Fibroblast of pulmonary artery (primary cell): Measurements from ENCODE around the gene TK2.

ENCODE experiments used
- DNase-seq: peaks from one replicate; pipeline ENCODE4 v3.0.0-alpha.2; 2010; ENCODE audit warnings: low read depth
- H3K4me3 ChIP-seq: replicated peaks from 2 replicates; pipeline ENCODE4 v1.5.1; 2011; ENCODE audit warnings: low read depth, mild to moderate bottlenecking, control low read depth, low read length, moderate library complexity
- TF ChIP-seq, protein P1 (sequence below): IDR thresholded peaks from 2 replicates; pipeline ENCODE4 v1.5.1; 2011; ENCODE audit warnings: mild to moderate bottlenecking, control low read depth, low read length, inconsistent platforms; ENCODE audit errors: missing control alignments

Gene TK2

DNA sequence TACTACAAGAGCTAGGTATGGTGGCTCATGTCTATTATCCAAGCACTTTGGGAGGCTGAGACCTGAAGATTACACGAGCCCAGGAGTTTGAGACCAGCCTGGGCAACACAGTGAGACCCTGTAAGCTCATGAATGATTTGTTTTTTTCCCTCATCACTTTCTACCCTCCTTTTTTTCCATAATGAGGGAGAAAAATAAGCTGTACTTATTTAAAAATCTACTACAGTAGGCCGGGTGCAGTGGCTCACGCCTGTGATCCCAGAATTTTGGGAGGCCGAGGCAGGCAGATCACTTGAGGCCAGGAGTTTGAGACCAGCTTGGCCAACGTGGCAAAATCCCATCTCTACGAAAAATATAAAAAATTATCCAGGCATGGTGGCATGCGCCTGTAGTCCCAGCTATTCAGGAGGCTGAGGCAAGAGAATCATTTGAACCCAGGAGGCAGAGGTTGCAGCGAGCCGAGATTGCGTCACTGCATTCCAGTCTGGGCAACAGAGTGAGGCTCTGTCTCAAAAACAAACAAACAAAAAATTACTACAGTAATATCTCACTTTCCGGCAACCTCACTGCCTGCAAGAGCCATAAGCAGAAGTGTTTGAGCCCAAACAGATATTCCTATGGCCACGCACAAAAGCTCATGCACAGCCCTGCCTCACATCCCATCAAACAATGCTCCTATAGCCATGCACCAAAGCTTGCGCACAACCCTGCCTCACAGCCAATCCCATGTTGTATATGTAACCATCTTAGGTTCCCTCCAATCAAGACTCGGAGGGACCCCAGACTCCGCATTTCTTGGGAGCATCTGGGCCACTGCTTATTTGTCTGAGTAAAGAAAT is 37.4 kb downstream of the TK2 start:
- no peak overlapping the region for H3K4me3 ChIP-seq

DNA sequence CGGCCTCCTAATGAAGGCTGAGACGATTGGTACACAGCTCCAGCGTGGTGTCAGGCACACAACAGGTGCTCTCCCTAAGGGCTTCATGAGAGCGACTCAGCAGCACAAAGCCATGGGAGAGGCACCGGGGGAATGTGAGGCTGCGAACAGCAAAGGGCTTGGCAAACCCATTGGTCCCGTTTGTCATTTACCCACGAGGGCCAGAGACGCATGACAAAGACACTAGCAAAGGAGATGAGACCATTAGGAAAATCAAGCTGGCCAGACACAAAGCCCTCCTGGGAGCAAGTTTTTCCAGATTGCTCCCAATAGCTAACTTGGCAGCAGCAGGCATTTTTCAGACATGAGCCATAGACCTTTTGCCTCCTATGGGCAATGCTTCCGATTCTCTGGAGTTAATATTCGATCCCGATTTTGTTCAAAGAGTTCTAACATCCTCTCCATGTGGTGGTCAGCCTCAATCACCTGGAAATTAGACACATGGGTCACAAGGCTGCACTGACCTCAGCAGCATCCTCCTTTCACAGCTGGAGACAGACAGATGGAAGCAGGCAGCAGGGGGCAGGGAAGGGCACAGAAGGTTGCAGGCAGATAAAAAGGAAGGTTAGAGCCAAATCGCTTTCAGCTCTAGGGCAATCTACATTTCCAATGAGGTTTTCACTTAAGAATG is 38.2 kb downstream of the TK2 start:
- H3K4me3 ChIP-seq: no peak overlapping the region
- DNase-seq: peak; percentile 74
- TF ChIP-seq, protein P1, sequence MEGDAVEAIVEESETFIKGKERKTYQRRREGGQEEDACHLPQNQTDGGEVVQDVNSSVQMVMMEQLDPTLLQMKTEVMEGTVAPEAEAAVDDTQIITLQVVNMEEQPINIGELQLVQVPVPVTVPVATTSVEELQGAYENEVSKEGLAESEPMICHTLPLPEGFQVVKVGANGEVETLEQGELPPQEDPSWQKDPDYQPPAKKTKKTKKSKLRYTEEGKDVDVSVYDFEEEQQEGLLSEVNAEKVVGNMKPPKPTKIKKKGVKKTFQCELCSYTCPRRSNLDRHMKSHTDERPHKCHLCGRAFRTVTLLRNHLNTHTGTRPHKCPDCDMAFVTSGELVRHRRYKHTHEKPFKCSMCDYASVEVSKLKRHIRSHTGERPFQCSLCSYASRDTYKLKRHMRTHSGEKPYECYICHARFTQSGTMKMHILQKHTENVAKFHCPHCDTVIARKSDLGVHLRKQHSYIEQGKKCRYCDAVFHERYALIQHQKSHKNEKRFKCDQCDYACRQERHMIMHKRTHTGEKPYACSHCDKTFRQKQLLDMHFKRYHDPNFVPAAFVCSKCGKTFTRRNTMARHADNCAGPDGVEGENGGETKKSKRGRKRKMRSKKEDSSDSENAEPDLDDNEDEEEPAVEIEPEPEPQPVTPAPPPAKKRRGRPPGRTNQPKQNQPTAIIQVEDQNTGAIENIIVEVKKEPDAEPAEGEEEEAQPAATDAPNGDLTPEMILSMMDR: no peak

More for the DNA sequence above, 37.4 kb downstream of the TK2 start:
- peak; percentile 73 for DNase-seq
- TF ChIP-seq, protein P1: no peak

DNA sequence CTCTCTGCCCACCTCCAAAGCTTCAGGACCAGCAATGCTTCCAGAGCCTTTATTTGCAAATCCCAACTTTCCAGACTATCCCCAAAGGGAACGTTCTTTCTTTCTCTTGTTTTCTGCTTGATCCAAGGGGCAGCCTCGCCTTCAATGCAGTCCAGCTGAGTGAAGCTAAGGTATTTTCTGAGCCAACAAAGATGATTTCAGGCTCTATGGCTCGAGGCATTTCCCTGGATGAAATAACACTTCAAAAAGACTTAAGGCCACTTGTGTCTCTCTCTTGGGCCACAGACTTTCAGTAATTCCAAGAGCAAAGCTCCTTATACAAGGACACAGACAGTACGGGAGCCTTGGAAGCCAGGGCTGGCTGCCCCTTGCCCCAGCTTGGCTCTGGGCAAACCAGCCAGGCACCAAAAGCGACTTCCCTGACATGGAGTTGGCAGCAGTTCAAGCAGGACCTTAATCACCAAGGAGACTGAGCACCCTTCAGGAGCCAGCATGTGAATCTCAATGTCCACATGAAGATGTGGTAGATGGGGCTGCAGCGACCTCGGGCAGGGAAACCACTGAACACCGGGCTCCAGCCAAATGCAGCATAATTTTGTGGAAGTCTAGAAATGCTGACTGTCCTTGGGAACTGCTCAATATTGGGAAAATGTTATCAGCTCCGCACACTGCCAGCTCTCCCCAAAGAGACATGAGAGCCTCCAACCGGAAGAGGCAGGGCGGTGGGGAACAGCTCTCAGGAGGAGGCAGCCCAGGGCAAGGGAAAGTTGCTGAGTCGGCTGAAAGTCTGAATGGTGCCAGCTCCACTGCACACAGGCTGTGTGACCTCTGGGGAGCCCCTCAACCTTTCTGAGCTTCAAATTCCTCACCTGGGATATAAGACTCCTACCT is 39.0 kb downstream of the TK2 start:
- no peak for DNase-seq
- TF ChIP-seq, protein P1: no peak
- H3K4me3 ChIP-seq: no peak overlapping the region

DNA sequence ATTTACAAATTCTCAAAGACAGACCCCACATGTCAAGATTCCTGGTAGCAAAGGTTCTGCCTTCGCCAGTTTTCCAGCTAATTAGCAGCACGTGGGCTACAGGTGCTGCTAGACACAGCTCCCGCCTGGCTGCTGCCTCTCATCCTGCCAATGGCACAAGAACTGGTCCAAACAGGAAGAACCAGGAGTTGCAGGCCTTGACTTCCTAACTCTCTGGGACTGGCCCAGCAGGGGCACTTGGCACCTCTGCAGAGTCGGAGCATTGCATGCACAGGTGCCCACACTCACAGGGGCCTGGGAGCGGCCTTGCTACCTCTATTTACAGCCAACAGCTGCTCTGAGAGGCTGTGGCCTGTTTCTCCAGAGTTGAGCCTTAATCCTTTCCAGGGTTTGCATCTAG is 39.6 kb downstream of the TK2 start:
- H3K4me3 ChIP-seq: no peak overlapping the region
- DNase-seq: no peak
- TF ChIP-seq, protein P1: no peak

DNA sequence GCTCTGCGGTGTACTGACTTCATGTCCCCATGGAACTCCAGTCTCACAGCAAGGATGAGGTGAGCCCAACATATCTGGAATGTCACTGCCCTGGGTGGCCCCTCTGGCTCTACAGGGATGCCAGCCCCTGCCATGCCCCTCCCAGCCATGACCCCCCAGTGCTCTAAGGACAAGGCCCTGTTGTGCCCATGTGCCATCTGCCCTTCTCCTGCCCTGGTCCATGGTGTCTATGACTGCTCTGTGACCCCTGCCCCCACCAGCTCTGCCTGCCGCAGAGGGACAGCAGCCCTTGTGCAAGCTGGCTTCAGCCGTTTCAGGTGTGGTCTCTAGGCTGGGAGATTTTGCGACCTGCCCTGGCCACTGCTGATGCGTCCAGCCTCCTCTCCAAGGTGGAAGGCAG is 40.3 kb downstream of the TK2 start:
- no peak for DNase-seq
- TF ChIP-seq, protein P1: no peak
- H3K4me3 ChIP-seq: no peak overlapping the region

DNA sequence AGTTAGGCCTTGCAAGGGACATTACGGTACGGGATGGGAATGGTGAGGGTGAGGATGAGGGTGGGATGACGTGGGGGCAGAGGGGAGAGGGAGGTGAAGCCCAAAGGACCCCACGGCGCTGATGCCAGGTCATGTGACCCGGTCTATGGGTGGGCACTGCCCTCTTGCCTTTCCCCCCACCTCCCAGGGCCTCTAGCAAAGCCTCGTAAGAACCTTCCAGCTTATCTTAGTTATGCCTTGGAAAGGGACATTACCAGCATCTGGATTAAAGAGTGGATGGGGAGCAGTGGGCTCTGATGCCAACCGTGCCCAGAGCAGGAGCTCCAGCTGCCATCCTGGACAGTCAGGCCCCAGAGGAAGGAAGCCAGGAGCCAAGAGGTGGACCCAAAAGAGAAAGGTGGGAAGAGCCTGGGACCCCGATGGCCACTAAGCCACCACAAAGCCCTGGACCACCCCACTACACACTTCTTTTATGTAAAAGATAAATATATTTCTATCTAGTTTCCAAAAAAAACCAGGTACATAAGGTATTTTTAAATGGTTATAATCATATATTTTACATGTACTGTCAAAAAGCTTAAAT is 40.9 kb downstream of the TK2 start:
- no peak for DNase-seq
- TF ChIP-seq, protein P1: no peak
- no peak overlapping the region for H3K4me3 ChIP-seq
